Breast epithelium (tissue), 3 donors: ENCODE data around the gene CPSF3.

Experiments used
- CTCF ChIP-seq, 3 donors: fragments of 450-650 bp; IDR thresholded peaks; one replicate each; pipeline ENCODE4 v1.5.1; 2016 to 2017; ENCODE audit warnings: antibody characterized with exemption in 3 of 3, mild to moderate bottlenecking in 3 of 3, moderate library complexity in 3 of 3
- POLR2A ChIP-seq: fragments of 450-650 bp; IDR thresholded peaks from one replicate; pipeline ENCODE4 v1.6.1; 2016; ENCODE audit warnings: antibody characterized with exemption, mild to moderate bottlenecking, moderate library complexity
- POLR2AphosphoS5 ChIP-seq, 3 donors: sonication (generic); formaldehyde crosslinking; IDR thresholded peaks; one replicate each; pipeline ENCODE4 v1.6.1; 2017; ENCODE audit warnings: antibody characterized with exemption in 3 of 3

DNA sequence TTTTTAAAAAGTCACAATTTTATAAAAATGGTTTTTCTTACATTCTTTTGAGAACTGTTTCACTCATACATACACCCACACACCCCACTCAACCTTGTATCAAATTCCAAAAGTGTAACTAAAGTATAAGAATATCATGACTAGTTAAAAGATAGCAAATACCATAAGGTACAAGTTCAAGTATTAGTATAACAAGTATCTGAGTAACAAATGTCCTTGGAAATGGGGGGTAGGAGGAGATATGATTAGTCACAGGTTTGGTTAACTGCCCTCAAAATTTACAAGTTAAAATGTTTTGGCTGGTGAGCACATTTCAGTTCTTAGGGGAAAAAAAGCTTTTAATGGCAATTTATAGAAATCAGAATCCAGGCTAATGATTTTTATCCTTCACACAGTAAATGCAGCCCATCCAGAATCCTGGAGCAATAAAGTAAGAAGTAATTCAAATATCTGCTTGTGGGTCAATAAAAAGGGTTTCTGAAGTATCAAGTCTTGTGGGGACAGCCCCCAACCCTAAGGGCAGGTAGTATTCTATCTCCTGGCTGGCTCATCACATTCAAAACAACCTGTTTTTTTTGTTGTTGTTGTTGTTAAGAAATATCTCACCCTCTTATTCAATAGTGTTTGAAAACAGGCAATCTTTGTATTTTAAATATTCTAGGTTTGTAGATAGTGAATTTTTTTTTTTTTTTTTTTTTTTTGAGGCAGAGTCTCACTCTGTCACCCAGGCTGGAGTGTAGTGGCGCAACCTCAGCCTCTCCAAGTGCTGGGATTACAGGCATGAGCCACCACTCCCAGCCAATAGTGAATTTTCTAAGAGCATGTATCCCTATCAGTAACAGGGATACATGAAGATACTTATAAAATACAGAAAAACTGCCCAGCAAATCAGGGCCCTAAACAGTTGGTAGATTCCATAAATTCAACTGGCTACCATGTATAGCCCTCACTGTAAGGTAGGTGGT is 65.4 kb downstream of the CPSF3 start:
- TF ChIP-seq CTCF (IDR thresholded peaks at IDR 0.05) (no peak), POLR2AphosphoS5 (IDR thresholded peaks at IDR 0.05) (no peak), POLR2A (no peak)
